GM10266 (cell line): ENCODE results near the gene OXNAD1.

Source experiments
- DNase-seq: peaks from one replicate; pipeline ENCODE4 v3.0.0; 2012; ENCODE audit errors: extremely low spot score
- CTCF ChIP-seq: IDR thresholded peaks from 2 replicates; pipeline ENCODE4 v1.5.1; 2012; ENCODE audit warnings: mild to moderate bottlenecking, low read depth; ENCODE audit not compliant: control insufficient read depth, insufficient read depth; ENCODE audit errors: missing control alignments

The OXNAD1 gene

GRCh38 chr3:16335772-16336645 is 71.0 kb downstream of the OXNAD1 start:
- no peak for DNase-seq
- TF ChIP-seq CTCF = no peak

GRCh38 chr3:16336825-16337224 is 71.8 kb downstream of the OXNAD1 start:
- DNase-seq = no peak
- no peak for TF ChIP-seq CTCF

- DNase-seq = peak; percentile 40
- no peak for TF ChIP-seq CTCF
Observed at GRCh38 chr3:16337856-16338540, 73.0 kb downstream of the OXNAD1 start.

- TF ChIP-seq CTCF = no peak
- DNase-seq = no peak
Observed at GRCh38 chr3:16338999-16339398, 74.0 kb downstream of the OXNAD1 start.

- DNase-seq = no peak
Observed at GRCh38 chr3:16343101-16343500, 78.1 kb downstream of the OXNAD1 start.

GRCh38 chr3:16346413-16347081 is 81.5 kb downstream of the OXNAD1 start:
- TF ChIP-seq CTCF = no peak
- DNase-seq = no peak

More at GRCh38 chr3:16343101-16343500, 78.1 kb downstream of the OXNAD1 start:
- no peak for TF ChIP-seq CTCF
